ENCODE data around the gene UGT2B17. TPM values are rescaled to one million over a fixed set of nuclear protein-coding genes. Genes with fewer than 3 reads are reported as not detected.
"Not testable (repeated sequence)": the region's sequence is repeated elsewhere in the genome, so short reads cannot be mapped to it uniquely, and the experiment has no call there.

The UGT2B17 gene
- total RNA-seq, 1 experiment from 2014 or later, result not detected

DNA sequence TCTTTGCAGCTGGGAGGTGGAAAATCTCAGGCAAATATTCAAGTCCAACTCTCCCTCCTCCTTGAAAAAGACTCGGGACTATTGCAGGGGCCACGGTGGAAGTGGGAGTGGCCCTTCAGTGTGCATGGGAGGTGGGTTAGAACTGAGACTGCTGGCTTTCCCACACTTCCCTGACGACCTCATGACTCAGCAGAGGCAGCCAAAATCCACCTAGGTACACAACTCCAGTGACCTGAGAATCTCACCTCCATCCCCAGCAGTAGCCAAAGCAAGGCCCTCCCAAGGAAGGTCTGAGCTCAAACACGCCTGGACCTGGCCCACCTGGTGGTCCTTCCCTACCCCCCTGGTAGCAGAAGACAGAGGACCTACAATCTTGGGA, 6.2 kb upstream of the UGT2B17 start:
- Histone ChIP-seq H3K4me2 (no peak overlapping the region), H3K4me3 (no peak overlapping the region), H3K36me3 (ENCODE audit: low read depth) (no peaks in the 10 kb centered on the region), H3F3A (ENCODE audit: insufficient read depth, low read depth) (no peaks in the 10 kb centered on the region), H3K9me3 (ENCODE audit: insufficient read depth, low read depth) (no peaks in the 10 kb centered on the region), H3K4me1 (replicated peaks; ENCODE audit: insufficient read depth) (no peaks in the 10 kb centered on the region), H3K9me2 (ENCODE audit: insufficient read depth) (no peaks in the 10 kb centered on the region), H3K79me2 (ENCODE audit: low read depth) (no peaks in the 10 kb centered on the region), H4K20me1 (ENCODE audit: insufficient read depth) (no peaks in the 10 kb centered on the region), H2AFZ (no peak overlapping the region), H3K27ac (no peak overlapping the region), H3K27me3 (ENCODE audit: insufficient read depth, low read depth) (no peaks in the 10 kb centered on the region)
- ChIA-PET CTCF (no interaction called here), POLR2A (ENCODE audit: unreplicated experiment) (no interaction called here)
- TF ChIP-seq CTCF (conservative IDR thresholded peaks at IDR 0.05) (no peak), EZH2 (IDR thresholded peaks at IDR 0.05; ENCODE audit: low read depth) (no peak)
- DNase-seq, result no peak
- intact Hi-C loops (cut with micrococcal nuclease; ENCODE audit: unreplicated experiment), result no loop called here
- BruUV-seq (replicated peaks), result no TSS peak

DNA sequence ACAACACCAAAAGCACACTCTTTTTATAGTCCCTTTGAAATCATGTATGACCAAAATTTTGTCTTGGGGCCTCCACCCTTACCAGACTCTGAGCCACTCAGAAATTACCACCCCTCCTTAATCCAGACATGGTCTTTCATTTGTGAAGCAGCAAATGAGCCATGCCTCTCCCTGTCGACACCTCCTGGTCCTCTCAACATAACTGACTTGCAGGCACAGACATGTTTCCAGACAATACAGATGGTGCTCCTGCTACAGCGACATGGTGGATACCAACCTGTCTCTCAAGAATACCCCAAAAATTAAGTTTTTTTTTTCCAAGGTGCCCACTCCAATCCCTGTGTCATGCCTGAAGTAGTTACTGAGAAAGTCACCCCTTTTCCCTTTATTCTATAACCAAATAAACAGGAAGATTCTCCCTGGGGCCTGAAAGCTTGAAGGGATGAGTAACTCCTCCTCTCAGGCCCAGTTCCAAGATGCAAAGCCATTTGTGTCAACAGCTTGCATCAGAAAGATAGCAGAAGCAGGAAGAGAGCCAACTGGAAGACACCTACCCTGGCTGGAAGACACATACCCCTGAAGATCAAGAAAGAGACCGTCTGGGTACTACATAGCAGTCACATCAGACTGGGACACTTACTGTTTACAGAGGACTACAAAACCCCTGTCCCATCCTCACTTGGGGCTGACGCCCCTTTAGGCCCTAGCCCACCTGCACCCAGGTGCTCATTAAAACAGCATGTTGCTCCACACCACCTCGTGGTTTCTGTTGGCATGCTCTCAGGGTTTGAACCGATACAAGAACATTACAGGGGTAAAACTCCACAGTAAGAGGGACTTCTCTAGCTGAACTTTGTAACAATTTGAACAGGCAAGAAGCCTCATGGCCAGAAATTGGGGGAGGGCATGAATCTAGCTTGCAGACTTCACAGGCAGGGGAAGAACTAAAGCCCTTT, 5.5 kb upstream of the UGT2B17 start:
- no peak overlapping the region for H2AFZ ChIP-seq
- no peak for DNase-seq
- intact Hi-C loops (cut with micrococcal nuclease; ENCODE audit: unreplicated experiment), result no loop called here
- H3K4me1 ChIP-seq (replicated peaks; ENCODE audit: insufficient read depth), result no peaks in the 10 kb centered on the region
- no peak overlapping the region for H3K4me3 ChIP-seq
- no peaks in the 10 kb centered on the region for H3F3A ChIP-seq (ENCODE audit: insufficient read depth, low read depth)
- no peaks in the 10 kb centered on the region for H3K9me3 ChIP-seq (ENCODE audit: insufficient read depth, low read depth)
- H3K4me2 ChIP-seq, result no peak overlapping the region
- no TSS peak for BruUV-seq (replicated peaks)
- no peaks in the 10 kb centered on the region for H3K79me2 ChIP-seq (ENCODE audit: low read depth)
- no peaks in the 10 kb centered on the region for H4K20me1 ChIP-seq (ENCODE audit: insufficient read depth)
- POLR2A ChIA-PET (ENCODE audit: unreplicated experiment), result no interaction called here
- H3K9me2 ChIP-seq (ENCODE audit: insufficient read depth), result no peaks in the 10 kb centered on the region
- CTCF ChIA-PET, result no interaction called here
- H3K36me3 ChIP-seq (ENCODE audit: low read depth), result no peaks in the 10 kb centered on the region
- H3K27ac ChIP-seq, result no peak overlapping the region
- H3K27me3 ChIP-seq (ENCODE audit: insufficient read depth, low read depth), result no peaks in the 10 kb centered on the region
- no peak for TF ChIP-seq EZH2 (IDR thresholded peaks at IDR 0.05; ENCODE audit: low read depth)

DNA sequence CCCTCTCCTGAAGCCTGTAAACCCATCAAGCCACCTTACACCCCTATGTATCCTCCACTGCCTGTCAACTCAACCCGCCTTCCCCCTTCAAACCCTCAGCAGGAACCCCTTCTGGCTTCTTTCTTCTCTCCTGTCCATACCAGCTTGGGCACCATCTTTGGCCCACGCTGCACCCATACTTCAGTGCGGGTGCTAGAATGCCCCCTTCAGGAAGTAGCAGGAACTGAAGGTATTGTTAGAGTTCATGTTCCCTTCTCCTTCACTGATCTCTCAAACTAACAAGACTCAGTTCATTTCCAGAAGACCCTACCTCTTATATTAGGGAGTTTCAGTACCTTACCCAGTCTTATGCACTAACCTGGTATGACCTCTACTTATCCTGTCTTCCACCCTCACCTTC, 1.5 kb upstream of the UGT2B17 start:
- H3K27me3 ChIP-seq (ENCODE audit: insufficient read depth, low read depth), result no peaks in the 10 kb centered on the region
- H3K4me2 ChIP-seq, result no peak overlapping the region
- H3K4me3 ChIP-seq, result no peak overlapping the region
- CTCF ChIA-PET, result no interaction called here
- no peak overlapping the region for H2AFZ ChIP-seq
- TF ChIP-seq EZH2 (IDR thresholded peaks at IDR 0.05; ENCODE audit: low read depth) (no peak), CTCF (conservative IDR thresholded peaks at IDR 0.05) (no peak)
- H3F3A ChIP-seq (ENCODE audit: insufficient read depth, low read depth), result no peaks in the 10 kb centered on the region
- no peaks in the 10 kb centered on the region for H3K4me1 ChIP-seq (replicated peaks; ENCODE audit: insufficient read depth)
- intact Hi-C loops (cut with micrococcal nuclease; ENCODE audit: unreplicated experiment), result no loop called here
- no peaks in the 10 kb centered on the region for H4K20me1 ChIP-seq (ENCODE audit: insufficient read depth)
- no peaks in the 10 kb centered on the region for H3K9me3 ChIP-seq (ENCODE audit: insufficient read depth, low read depth)
- no peak overlapping the region for H3K27ac ChIP-seq
- no peaks in the 10 kb centered on the region for H3K9me2 ChIP-seq (ENCODE audit: insufficient read depth)
- POLR2A ChIA-PET (ENCODE audit: unreplicated experiment), result no interaction called here
- no TSS peak for BruUV-seq (replicated peaks)
- H3K79me2 ChIP-seq (ENCODE audit: low read depth), result no peaks in the 10 kb centered on the region
- no peaks in the 10 kb centered on the region for H3K36me3 ChIP-seq (ENCODE audit: low read depth)
- DNase-seq, result no peak

GRCh38 chr4:68575636-68576035, 486 bp downstream of the UGT2B17 start:
- BruUV-seq (replicated peaks); CTCF ChIA-PET: not testable (repeated sequence)

More at GRCh38 chr4:68575636-68576035, 486 bp downstream of the UGT2B17 start:
- H3F3A ChIP-seq (ENCODE audit: insufficient read depth, low read depth); H3K4me2 ChIP-seq; intact Hi-C loops (cut with micrococcal nuclease; ENCODE audit: unreplicated experiment); H3K79me2 ChIP-seq (ENCODE audit: low read depth); H2AFZ ChIP-seq; POLR2A ChIA-PET (ENCODE audit: unreplicated experiment); H3K9me2 ChIP-seq (ENCODE audit: insufficient read depth); H3K36me3 ChIP-seq (ENCODE audit: low read depth); H4K20me1 ChIP-seq (ENCODE audit: insufficient read depth); H3K4me3 ChIP-seq; H3K27me3 ChIP-seq (ENCODE audit: insufficient read depth, low read depth); H3K27ac ChIP-seq; H3K4me1 ChIP-seq (replicated peaks; ENCODE audit: insufficient read depth); DNase-seq; H3K9me3 ChIP-seq (ENCODE audit: insufficient read depth, low read depth): not testable (repeated sequence)
